K562 (cell line): ENCODE data around the gene UNC45B.
"Not testable (repeated sequence)": the region's sequence is repeated elsewhere in the genome, so short reads cannot be mapped to it uniquely, and the experiment has no call there.

Experiments used
- CUX1 ChIP-seq: fragments of 200-800 bp; sonication (Bioruptor generic); IDR thresholded peaks from 2 replicates; pipeline ENCODE4 v1.6.1; 2016; ENCODE audit warnings: missing genetic modification characterization, missing compliant biosample characterization
- MXI1 ChIP-seq: IDR thresholded peaks from 2 replicates; pipeline ENCODE4 v1.6.1; 2011; ENCODE audit warnings: low read depth, mild to moderate bottlenecking, improper control_type of control experiment, low read length
- PCBP2 ChIP-seq: fragments of 200-400 bp; formaldehyde crosslinking; IDR thresholded peaks from 2 replicates; pipeline ENCODE4 v1.6.1; 2018; ENCODE audit warnings: low read length, low read depth, mild to moderate bottlenecking, moderate library complexity; ENCODE audit not compliant: poor library complexity, severe bottlenecking
- POLR2A ChIP-seq: fragments of 450-650 bp; conservative IDR thresholded peaks from 2 replicates; pipeline ENCODE4 v1.6.1; 2016
- POLR2AphosphoS5 ChIP-seq: IDR thresholded peaks from 2 replicates; pipeline ENCODE4 v1.6.1; 2011; ENCODE audit warnings: mild to moderate bottlenecking, low read depth, low read length, moderate library complexity; ENCODE audit not compliant: control insufficient read depth, insufficient read depth
- RNF2 ChIP-seq: sonication (generic); IDR thresholded peaks from 2 replicates; pipeline ENCODE4 v1.6.1; 2016
- TAF1 ChIP-seq: IDR thresholded peaks from 2 replicates; pipeline ENCODE4 v1.6.1; 2011; ENCODE audit warnings: mild to moderate bottlenecking, low read length, moderate library complexity; ENCODE audit not compliant: insufficient read depth, control insufficient read depth, severe bottlenecking; ENCODE audit errors: extremely low read depth
- TFE3 ChIP-seq: fragments of 450-650 bp; formaldehyde crosslinking; IDR thresholded peaks from 2 replicates; pipeline ENCODE4 v1.4.0; 2020; ENCODE audit warnings: mild to moderate bottlenecking, mixed read lengths
- THRAP3 ChIP-seq: fragments of 450-650 bp; IDR thresholded peaks from 2 replicates; pipeline ENCODE4 v1.6.1; 2016; ENCODE audit warnings: mild to moderate bottlenecking, inconsistent platforms, borderline replicate concordance
- TF ChIP-seq, protein P1 (sequence below), 3 experiments: IDR thresholded peaks in 2 of 3; conservative IDR thresholded peaks in 1 of 3; 2 replicates each; pipeline ENCODE4 v1.5.1; 2011 to 2012; ENCODE audit warnings: low read length in 3 of 3, mild to moderate bottlenecking in 3 of 3, control low read depth in 2 of 3, improper control_type of control experiment in 1 of 3, inconsistent platforms in 1 of 3, low read depth in 1 of 3, mixed read lengths in 1 of 3, moderate library complexity in 1 of 3; ENCODE audit not compliant: insufficient read depth in 2 of 3
- TF ChIP-seq, protein P2 (sequence below): fragments of 150-350 bp; IDR thresholded peaks from 2 replicates; pipeline ENCODE4 v1.6.1; 2014; ENCODE audit warnings: low read depth, mild to moderate bottlenecking, low read length, borderline replicate concordance
- TF ChIP-seq, protein P3 (sequence below), 2 experiments: fragments of 450-650 bp in 1 of 2; IDR thresholded peaks; 2 replicates each; pipeline ENCODE4 v1.6.1; 2011 to 2017; ENCODE audit warnings: low read depth in 2 of 2, antibody characterized with exemption in 1 of 2, borderline replicate concordance in 1 of 2, low read length in 1 of 2, mild to moderate bottlenecking in 1 of 2, mixed read lengths in 1 of 2; ENCODE audit not compliant: control insufficient read depth in 1 of 2

DNA sequence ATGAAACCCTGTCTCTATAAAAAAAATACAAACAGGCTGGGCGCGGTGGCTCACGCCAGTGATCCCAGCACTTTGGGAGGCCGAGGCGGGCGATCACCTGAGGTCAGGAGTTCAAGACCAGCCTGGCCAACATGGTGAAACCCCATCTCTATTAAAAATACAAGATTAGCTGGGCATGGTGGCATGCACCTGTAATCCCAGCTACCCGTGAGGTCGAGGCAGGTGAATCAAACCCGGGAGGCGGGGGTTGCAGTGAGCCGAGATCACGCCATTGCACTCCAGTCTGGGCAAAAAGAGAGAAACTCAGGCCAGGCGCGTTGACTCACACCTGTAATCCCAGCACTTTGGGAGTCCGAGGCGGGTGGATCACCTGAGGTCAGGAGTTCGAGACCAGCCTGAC lies 36.8 kb upstream of the UNC45B start:
- TF ChIP-seq, protein P1, sequence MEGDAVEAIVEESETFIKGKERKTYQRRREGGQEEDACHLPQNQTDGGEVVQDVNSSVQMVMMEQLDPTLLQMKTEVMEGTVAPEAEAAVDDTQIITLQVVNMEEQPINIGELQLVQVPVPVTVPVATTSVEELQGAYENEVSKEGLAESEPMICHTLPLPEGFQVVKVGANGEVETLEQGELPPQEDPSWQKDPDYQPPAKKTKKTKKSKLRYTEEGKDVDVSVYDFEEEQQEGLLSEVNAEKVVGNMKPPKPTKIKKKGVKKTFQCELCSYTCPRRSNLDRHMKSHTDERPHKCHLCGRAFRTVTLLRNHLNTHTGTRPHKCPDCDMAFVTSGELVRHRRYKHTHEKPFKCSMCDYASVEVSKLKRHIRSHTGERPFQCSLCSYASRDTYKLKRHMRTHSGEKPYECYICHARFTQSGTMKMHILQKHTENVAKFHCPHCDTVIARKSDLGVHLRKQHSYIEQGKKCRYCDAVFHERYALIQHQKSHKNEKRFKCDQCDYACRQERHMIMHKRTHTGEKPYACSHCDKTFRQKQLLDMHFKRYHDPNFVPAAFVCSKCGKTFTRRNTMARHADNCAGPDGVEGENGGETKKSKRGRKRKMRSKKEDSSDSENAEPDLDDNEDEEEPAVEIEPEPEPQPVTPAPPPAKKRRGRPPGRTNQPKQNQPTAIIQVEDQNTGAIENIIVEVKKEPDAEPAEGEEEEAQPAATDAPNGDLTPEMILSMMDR (IDR thresholded peaks at IDR 0.05 in 2 of 3, conservative IDR thresholded peaks at IDR 0.05 in 1 of 3; ENCODE audit: insufficient read depth in 2 of 3, low read depth in 1 of 3, low read length in 3 of 3): not testable (repeated sequence)
- TF ChIP-seq POLR2AphosphoS5; TFE3 (CRISPR knock-in tag); PCBP2; RNF2; MXI1; POLR2A; THRAP3; TAF1; CUX1: not testable (repeated sequence)
- TF ChIP-seq, protein P2, sequence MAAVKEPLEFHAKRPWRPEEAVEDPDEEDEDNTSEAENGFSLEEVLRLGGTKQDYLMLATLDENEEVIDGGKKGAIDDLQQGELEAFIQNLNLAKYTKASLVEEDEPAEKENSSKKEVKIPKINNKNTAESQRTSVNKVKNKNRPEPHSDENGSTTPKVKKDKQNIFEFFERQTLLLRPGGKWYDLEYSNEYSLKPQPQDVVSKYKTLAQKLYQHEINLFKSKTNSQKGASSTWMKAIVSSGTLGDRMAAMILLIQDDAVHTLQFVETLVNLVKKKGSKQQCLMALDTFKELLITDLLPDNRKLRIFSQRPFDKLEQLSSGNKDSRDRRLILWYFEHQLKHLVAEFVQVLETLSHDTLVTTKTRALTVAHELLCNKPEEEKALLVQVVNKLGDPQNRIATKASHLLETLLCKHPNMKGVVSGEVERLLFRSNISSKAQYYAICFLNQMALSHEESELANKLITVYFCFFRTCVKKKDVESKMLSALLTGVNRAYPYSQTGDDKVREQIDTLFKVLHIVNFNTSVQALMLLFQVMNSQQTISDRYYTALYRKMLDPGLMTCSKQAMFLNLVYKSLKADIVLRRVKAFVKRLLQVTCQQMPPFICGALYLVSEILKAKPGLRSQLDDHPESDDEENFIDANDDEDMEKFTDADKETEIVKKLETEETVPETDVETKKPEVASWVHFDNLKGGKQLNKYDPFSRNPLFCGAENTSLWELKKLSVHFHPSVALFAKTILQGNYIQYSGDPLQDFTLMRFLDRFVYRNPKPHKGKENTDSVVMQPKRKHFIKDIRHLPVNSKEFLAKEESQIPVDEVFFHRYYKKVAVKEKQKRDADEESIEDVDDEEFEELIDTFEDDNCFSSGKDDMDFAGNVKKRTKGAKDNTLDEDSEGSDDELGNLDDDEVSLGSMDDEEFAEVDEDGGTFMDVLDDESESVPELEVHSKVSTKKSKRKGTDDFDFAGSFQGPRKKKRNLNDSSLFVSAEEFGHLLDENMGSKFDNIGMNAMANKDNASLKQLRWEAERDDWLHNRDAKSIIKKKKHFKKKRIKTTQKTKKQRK: not testable (repeated sequence)
- TF ChIP-seq, protein P3, sequence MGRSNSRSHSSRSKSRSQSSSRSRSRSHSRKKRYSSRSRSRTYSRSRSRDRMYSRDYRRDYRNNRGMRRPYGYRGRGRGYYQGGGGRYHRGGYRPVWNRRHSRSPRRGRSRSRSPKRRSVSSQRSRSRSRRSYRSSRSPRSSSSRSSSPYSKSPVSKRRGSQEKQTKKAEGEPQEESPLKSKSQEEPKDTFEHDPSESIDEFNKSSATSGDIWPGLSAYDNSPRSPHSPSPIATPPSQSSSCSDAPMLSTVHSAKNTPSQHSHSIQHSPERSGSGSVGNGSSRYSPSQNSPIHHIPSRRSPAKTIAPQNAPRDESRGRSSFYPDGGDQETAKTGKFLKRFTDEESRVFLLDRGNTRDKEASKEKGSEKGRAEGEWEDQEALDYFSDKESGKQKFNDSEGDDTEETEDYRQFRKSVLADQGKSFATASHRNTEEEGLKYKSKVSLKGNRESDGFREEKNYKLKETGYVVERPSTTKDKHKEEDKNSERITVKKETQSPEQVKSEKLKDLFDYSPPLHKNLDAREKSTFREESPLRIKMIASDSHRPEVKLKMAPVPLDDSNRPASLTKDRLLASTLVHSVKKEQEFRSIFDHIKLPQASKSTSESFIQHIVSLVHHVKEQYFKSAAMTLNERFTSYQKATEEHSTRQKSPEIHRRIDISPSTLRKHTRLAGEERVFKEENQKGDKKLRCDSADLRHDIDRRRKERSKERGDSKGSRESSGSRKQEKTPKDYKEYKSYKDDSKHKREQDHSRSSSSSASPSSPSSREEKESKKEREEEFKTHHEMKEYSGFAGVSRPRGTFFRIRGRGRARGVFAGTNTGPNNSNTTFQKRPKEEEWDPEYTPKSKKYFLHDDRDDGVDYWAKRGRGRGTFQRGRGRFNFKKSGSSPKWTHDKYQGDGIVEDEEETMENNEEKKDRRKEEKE (IDR thresholded peaks at IDR 0.05; ENCODE audit: borderline replicate concordance in 1 of 2, control insufficient read depth in 1 of 2, low read depth in 2 of 2, low read length in 1 of 2): not testable (repeated sequence)
